Liver (tissue), 9 donors: ENCODE results near the gene HSPA1B. TPM values are rescaled to one million over a fixed set of nuclear protein-coding genes. Genes with fewer than 3 reads are reported as not detected.
"Not testable (repeated sequence)": the region's sequence is repeated elsewhere in the genome, so short reads cannot be mapped to it uniquely, and the experiment has no call there.

ENCODE experiments used
- DNase-seq: peaks from one replicate; pipeline ENCODE4 v3.0.0-alpha.2; 2017; ENCODE audit warnings: low spot score
- H3K27ac ChIP-seq, 2 donors: one replicate each; pipeline ENCODE4 v1.7.0; 2013; ENCODE audit warnings: inconsistent platforms in 2 of 2, low read length in 2 of 2, control low read depth in 1 of 2, low read depth in 1 of 2, mild to moderate bottlenecking in 1 of 2
- H3K27me3 ChIP-seq, 4 donors: one replicate each; pipeline versions ENCODE4 v1.6.1 to v1.7.0; 2013; ENCODE audit warnings: low read length in 3 of 4, inconsistent platforms in 1 of 4, mild to moderate bottlenecking in 1 of 4, moderate library complexity in 1 of 4; ENCODE audit not compliant: control insufficient read depth in 4 of 4, insufficient read depth in 4 of 4
- H3K36me3 ChIP-seq, 4 donors: one replicate each; pipeline versions ENCODE4 v1.6.1 to v1.7.0; 2013; ENCODE audit warnings: low read length in 3 of 4, mild to moderate bottlenecking in 3 of 4, low read depth in 1 of 4, moderate library complexity in 1 of 4; ENCODE audit not compliant: control insufficient read depth in 4 of 4, insufficient read depth in 3 of 4
- H3K4me1 ChIP-seq, 4 donors: one replicate each; pipeline versions ENCODE4 v1.6.1 to v1.7.0; 2013; ENCODE audit warnings: low read length in 3 of 4, mild to moderate bottlenecking in 3 of 4, moderate library complexity in 1 of 4; ENCODE audit not compliant: control insufficient read depth in 4 of 4, insufficient read depth in 4 of 4
- H3K4me3 ChIP-seq, 3 donors: one replicate each; pipeline versions ENCODE4 v1.6.1 to v1.7.0; 2013; ENCODE audit warnings: low read length in 3 of 3, control low read depth in 1 of 3, low read depth in 1 of 3, mild to moderate bottlenecking in 1 of 3
- H3K9ac ChIP-seq, 2 donors: one replicate each; pipeline ENCODE4 v1.7.0; 2013; ENCODE audit warnings: low read length in 2 of 2, mild to moderate bottlenecking in 2 of 2, moderate library complexity in 2 of 2, control low read depth in 1 of 2, low read depth in 1 of 2
- H3K9me3 ChIP-seq, 4 donors: one replicate each; pipeline versions ENCODE4 v1.6.1 to v1.7.0; 2013; ENCODE audit warnings: low read length in 3 of 4; ENCODE audit not compliant: control insufficient read depth in 4 of 4
- ATF3 ChIP-seq: IDR thresholded peaks from 2 replicates; pipeline ENCODE4 v1.6.1; 2016; ENCODE audit warnings: antibody characterized with exemption
- CTCF ChIP-seq: fragments of 150-350 bp; IDR thresholded peaks from 2 replicates; pipeline ENCODE4 v1.5.1; 2017; ENCODE audit warnings: improper control_type of control experiment, low read depth, low read length; ENCODE audit not compliant: missing input control
- EGR1 ChIP-seq, 2 donors: IDR thresholded peaks; 2 replicates each; pipeline ENCODE4 v1.6.1; 2016 to 2018; ENCODE audit warnings: antibody characterized with exemption in 2 of 2, low read depth in 2 of 2
- FOXA1 ChIP-seq: IDR thresholded peaks from 2 replicates; pipeline ENCODE4 v1.6.1; 2016; ENCODE audit warnings: antibody characterized with exemption
- FOXA2 ChIP-seq: IDR thresholded peaks from 2 replicates; pipeline ENCODE4 v1.6.1; 2016; ENCODE audit warnings: antibody characterized with exemption
- GABPA ChIP-seq, 2 donors: IDR thresholded peaks in 1 of 2; conservative IDR thresholded peaks in 1 of 2; 2 replicates each; pipeline ENCODE4 v1.6.1; 2016; ENCODE audit warnings: antibody characterized with exemption in 2 of 2, mild to moderate bottlenecking in 1 of 2, moderate library complexity in 1 of 2
- HNF4A ChIP-seq, 2 donors: conservative IDR thresholded peaks; 2 replicates each; pipeline ENCODE4 v1.6.1; 2016; ENCODE audit warnings: antibody characterized with exemption in 2 of 2, mild to moderate bottlenecking in 2 of 2
- HNF4G ChIP-seq: IDR thresholded peaks from 2 replicates; pipeline ENCODE4 v1.6.1; 2016; ENCODE audit warnings: antibody characterized with exemption
- JUND ChIP-seq, 2 donors: IDR thresholded peaks; 2 replicates each; pipeline ENCODE4 v1.6.1; 2016; ENCODE audit warnings: antibody characterized with exemption in 2 of 2
- RAD21 ChIP-seq, 2 donors: IDR thresholded peaks; 2 replicates each; pipeline ENCODE4 v1.6.1; 2016; ENCODE audit warnings: antibody characterized with exemption in 2 of 2, mild to moderate bottlenecking in 2 of 2
- REST ChIP-seq: IDR thresholded peaks from 2 replicates; pipeline ENCODE4 v1.6.1; 2016; ENCODE audit warnings: antibody characterized with exemption, mild to moderate bottlenecking
- RXRA ChIP-seq, 2 donors: IDR thresholded peaks; 2 replicates each; pipeline ENCODE4 v1.6.1; 2017 to 2018; ENCODE audit warnings: antibody characterized with exemption in 2 of 2, mild to moderate bottlenecking in 1 of 2
- SP1 ChIP-seq: IDR thresholded peaks from 2 replicates; pipeline ENCODE4 v1.6.1; 2018; ENCODE audit warnings: antibody characterized with exemption, mild to moderate bottlenecking
- TAF1 ChIP-seq: conservative IDR thresholded peaks from 2 replicates; pipeline ENCODE4 v1.6.1; 2016; ENCODE audit warnings: antibody characterized with exemption, mild to moderate bottlenecking
- YY1 ChIP-seq: IDR thresholded peaks from 2 replicates; pipeline ENCODE4 v1.6.1; 2016; ENCODE audit warnings: antibody characterized with exemption, mild to moderate bottlenecking
- ZBTB33 ChIP-seq: IDR thresholded peaks from 2 replicates; pipeline ENCODE4 v1.6.1; 2016; ENCODE audit warnings: antibody characterized with exemption
- WGBS: extraction: QIAGEN DNeasy Blood & Tissue Kit; methylation state at CpG from one replicate; pipeline ENCODE4 v1.1.7; 2013; 5-methylcytosine and 5-hydroxymethylcytosine counted together
- polyA plus RNA-seq, 2 donors: library from polyadenylated mRNA; stranded (reverse) in 1 of 2; unstranded in 1 of 2; fragments of 200-250 nt in 1 of 2; fragments of >200 nt in 1 of 2; fragmentation: Nextera tagmentation in 1 of 2; extraction: Ambion mirVana in 1 of 2; gene quantifications; one replicate each; pipeline versions ENCODE4 v1.2.1 to v1.2.3, GENCODE V29; 2013 to 2015
- total RNA-seq, 2 donors: library from RNA; depleted of rRNA; stranded (reverse); fragments of >200 nt; gene quantifications; one replicate each; pipeline ENCODE4 v1.2.3, GENCODE V29; 2014
- TF ChIP-seq, protein P1 (sequence below): IDR thresholded peaks from 2 replicates; pipeline ENCODE4 v1.6.1; 2016; ENCODE audit warnings: antibody characterized with exemption
- donor health status: healthy.
- donor health status: healthy.
- donor health status: healthy.
- donor health status: healthy.
- donor health status: healthy.

The HSPA1B gene
- total and polyA plus RNA-seq, 4 donors: 9.5 to 165 (median 43.9) TPM

DNA sequence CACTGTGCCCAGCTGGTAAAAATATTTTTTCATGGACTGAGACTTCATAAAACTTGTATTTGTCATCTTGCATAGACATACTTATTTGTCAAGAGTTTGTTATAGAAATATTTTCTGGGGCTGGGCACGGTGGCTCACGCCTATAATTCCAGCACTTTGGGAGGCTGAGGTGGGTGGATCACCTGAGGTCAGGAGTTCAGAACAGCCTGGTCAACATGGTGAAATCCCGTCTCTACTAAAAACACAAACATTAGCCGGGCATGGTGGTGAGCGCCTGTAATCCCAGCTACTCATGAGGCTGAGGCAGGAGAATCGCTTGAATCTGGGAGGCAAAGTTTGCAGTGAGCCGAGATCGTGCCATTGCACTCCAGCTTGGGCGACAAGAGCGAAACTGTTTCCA, 18.9 kb upstream of the HSPA1B start:
- H3K27ac ChIP-seq: peak overlapping the region; percentile 41 to 67
- H3K9ac ChIP-seq, H3K4me3 ChIP-seq, H3K36me3 ChIP-seq, H3K27me3 ChIP-seq, H3K9me3 ChIP-seq, DNase-seq: not testable (repeated sequence)
- TF ChIP-seq HNF4A (conservative IDR thresholded peaks at IDR 0.05): peak; percentile 39 to 47
- TF ChIP-seq RXRA (IDR thresholded peaks at IDR 0.05): peak; percentile 63 to 81
- TF ChIP-seq FOXA2: peak; percentile 14
- TF ChIP-seq SP1: peak; percentile 67
- peak; percentile 61 for TF ChIP-seq YY1
- WGBS: 49% methylated on average over 10 of the region's 10 CpGs
- peaks cover 5 to 15% (median 10%) of the 10 kb centered on the region in 4 donors for H3K4me1 ChIP-seq

- DNase-seq: no peak
- H3K27me3 ChIP-seq: no peaks in the 10 kb centered on the region
- TF ChIP-seq ATF3 (no peak), GABPA (IDR thresholded peaks at IDR 0.05 in 1 of 2, conservative IDR thresholded peaks at IDR 0.05 in 1 of 2) (no peak)
- no peak overlapping the region for H3K4me3 ChIP-seq
- peaks cover 3 to 10% (median 6%) of the 10 kb centered on the region in 4 donors for H3K4me1 ChIP-seq
- no peak overlapping the region for H3K9ac ChIP-seq
- WGBS: 96% methylated on average over 12 of the region's 12 CpGs
- no peaks in the 10 kb centered on the region for H3K9me3 ChIP-seq
- no peaks in the 10 kb centered on the region for H3K36me3 ChIP-seq
- no peak overlapping the region for H3K27ac ChIP-seq
Measured at GRCh38 chr6:31811645-31812044, 15.9 kb upstream of the HSPA1B start.

GRCh38 chr6:31813465-31813849, 14.1 kb upstream of the HSPA1B start:
- peaks cover 5 to 9% (median 5%) of the 10 kb centered on the region in 4 donors for H3K4me1 ChIP-seq
- H3K27me3 ChIP-seq: no peaks in the 10 kb centered on the region
- TF ChIP-seq ZBTB33 (no peak), GABPA (IDR thresholded peaks at IDR 0.05 in 1 of 2, conservative IDR thresholded peaks at IDR 0.05 in 1 of 2) (no peak), RXRA (IDR thresholded peaks at IDR 0.05) (no peak), HNF4A (conservative IDR thresholded peaks at IDR 0.05) (no peak), CTCF (no peak), EGR1 (IDR thresholded peaks at IDR 0.05; ENCODE audit: low read depth in 2 of 2) (no peak), REST (no peak), RAD21 (IDR thresholded peaks at IDR 0.05) (no peak), FOXA2 (no peak), TAF1 (no peak), FOXA1 (no peak), JUND (IDR thresholded peaks at IDR 0.05) (no peak), SP1 (no peak), HNF4G (no peak)
- TF ChIP-seq, protein P1, sequence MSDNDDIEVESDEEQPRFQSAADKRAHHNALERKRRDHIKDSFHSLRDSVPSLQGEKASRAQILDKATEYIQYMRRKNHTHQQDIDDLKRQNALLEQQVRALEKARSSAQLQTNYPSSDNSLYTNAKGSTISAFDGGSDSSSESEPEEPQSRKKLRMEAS: no peak
- H3K4me3 ChIP-seq: no peak overlapping the region
- whole genome bisulfite sequencing: 98% methylated on average over 7 of the region's 7 CpGs
- peak overlapping the region in 1 of 2 donors; percentile 73 for H3K9ac ChIP-seq
- DNase-seq: no peak
- H3K9me3 ChIP-seq: no peaks in the 10 kb centered on the region
- H3K27ac ChIP-seq: peak overlapping the region; percentile 72 to 100
- H3K36me3 ChIP-seq: no peaks in the 10 kb centered on the region
